ENCODE results near the gene GDPGP1.

Gene GDPGP1

DNA sequence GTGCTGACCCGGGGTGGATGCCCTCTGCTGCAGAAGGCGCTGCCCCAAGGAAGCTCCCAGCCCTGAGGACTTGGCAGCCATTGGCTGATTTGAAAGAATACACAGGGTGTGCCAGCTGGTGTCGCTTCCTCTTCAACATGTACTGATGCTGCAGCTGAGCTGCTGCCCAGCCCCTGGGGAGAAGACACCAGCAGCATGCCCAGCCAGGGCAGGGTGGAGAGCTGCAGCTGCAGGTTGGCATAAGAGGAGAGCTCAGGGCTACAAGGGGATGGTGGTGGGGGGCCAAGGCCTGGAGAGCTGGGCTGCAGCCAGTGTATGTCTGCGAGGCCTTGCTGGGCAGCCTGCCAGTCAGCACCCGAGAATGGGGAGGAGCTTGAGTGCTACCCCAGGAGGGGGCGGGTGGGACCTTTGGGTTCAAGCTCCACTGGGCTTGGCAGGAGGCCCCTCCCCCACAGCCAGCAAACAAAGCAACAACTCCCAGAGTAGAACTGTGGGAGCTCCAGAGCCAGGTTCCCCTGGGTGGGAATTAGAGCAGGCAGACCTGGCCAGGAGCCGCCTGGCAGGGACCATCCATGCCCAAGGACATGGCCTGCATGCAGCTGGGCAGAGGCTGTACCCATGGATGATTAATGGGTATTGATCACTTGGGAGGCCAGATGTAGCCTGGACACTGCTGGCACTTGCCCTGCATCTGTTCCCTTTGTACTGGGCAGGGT lies 42.1 kb upstream of the GDPGP1 start:
- Histone ChIP-seq H3K9me3 (ENCODE audit: control insufficient read depth in 2 of 2, low read length in 2 of 2) (no peaks in the 10 kb centered on the region), H3K4me1 (ENCODE audit: control insufficient read depth in 2 of 2, insufficient read depth in 2 of 2, low read length in 2 of 2) (peaks cover 38 to 45% of the 10 kb centered on the region in 2 donors), H3K4me3 (ENCODE audit: low read length in 2 of 2) (peak overlapping the region in 1 of 2 donors; percentile 20), H3K9ac (ENCODE audit: low read depth in 1 of 2, low read length in 2 of 2) (peak overlapping the region; percentile 18 to 69), H3K27me3 (ENCODE audit: control insufficient read depth in 2 of 2, insufficient read depth in 2 of 2, low read length in 2 of 2) (no peaks in the 10 kb centered on the region), H3K27ac (ENCODE audit: low read depth in 2 of 2, low read length in 2 of 2) (peak overlapping the region; percentile 91 to 93), H3K36me3 (ENCODE audit: control insufficient read depth in 2 of 2, insufficient read depth in 2 of 2, low read length in 2 of 2) (no peaks in the 10 kb centered on the region)

DNA sequence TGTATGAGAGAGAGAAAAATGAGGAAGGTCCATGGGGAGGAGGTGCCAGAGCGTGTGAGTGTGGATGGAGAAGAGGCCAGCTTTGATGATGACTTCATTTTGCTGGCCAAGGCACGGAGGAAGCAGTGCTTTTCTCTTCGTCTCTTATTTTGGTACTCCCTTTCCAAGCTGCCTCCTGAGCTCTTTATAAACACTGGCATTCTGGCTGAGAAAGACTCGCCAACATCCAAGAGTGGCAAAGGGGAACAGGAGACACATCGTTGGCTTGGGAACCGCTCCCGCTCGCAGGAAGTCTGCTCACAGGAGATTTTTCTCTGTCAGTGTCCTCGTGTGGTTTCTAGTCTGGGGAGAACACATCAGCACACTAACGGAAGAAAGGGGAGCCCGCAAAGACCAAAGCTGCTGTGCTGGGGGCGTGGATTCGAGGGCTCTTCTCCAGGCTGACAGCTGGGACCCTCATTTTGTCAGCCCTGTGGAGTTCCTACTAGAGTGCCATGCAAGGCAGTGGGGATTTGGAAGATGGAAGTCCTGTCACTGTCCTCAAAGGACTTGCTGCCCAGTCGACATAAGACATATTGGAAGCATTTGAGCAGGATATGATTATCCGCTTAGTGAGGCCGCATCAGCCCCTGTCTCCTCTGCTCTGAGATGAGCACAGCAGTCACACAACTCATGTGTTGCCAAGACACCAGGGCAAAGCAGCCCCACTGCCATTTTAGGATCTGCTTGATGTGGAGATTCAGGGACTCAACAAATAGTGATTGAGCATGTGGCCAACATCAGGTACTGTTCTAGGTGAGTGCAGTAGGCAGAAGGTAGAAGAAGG lies 40.8 kb upstream of the GDPGP1 start:
- Histone ChIP-seq H3K4me3 (ENCODE audit: low read length in 2 of 2) (peak overlapping the region in 1 of 2 donors; percentile 17), H3K9ac (ENCODE audit: low read depth in 1 of 2, low read length in 2 of 2) (peak overlapping the region; percentile 38 to 69), H3K36me3 (ENCODE audit: control insufficient read depth in 2 of 2, insufficient read depth in 2 of 2, low read length in 2 of 2) (no peaks in the 10 kb centered on the region), H3K27ac (ENCODE audit: low read depth in 2 of 2, low read length in 2 of 2) (peak overlapping the region; percentile 91 to 93), H3K4me1 (ENCODE audit: control insufficient read depth in 2 of 2, insufficient read depth in 2 of 2, low read length in 2 of 2) (peaks cover 38 to 41% of the 10 kb centered on the region in 2 donors), H3K27me3 (ENCODE audit: control insufficient read depth in 2 of 2, insufficient read depth in 2 of 2, low read length in 2 of 2) (no peaks in the 10 kb centered on the region), H3K9me3 (ENCODE audit: control insufficient read depth in 2 of 2, low read length in 2 of 2) (no peaks in the 10 kb centered on the region)

DNA sequence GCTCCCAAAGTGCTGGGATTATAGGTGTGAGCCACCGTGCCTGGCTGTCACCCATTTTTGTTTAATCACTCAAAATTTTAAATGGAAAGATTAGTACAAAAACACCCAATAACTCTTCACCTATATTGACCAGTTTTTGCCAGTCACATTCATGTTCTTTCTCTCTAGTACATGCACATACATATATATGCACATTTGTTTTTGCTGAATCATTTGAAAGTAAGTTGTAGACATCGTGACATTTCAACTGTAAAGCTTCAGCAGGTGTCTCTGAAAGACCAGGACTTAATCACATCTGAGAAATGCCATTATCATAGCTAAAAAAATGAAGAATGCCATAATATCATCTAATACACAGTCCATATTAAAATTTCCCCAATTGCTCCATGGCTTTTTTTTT lies 39.4 kb upstream of the GDPGP1 start:
- peaks cover 35 to 39% of the 10 kb centered on the region in 2 donors for H3K4me1 ChIP-seq (ENCODE audit: control insufficient read depth in 2 of 2, insufficient read depth in 2 of 2, low read length in 2 of 2)

DNA sequence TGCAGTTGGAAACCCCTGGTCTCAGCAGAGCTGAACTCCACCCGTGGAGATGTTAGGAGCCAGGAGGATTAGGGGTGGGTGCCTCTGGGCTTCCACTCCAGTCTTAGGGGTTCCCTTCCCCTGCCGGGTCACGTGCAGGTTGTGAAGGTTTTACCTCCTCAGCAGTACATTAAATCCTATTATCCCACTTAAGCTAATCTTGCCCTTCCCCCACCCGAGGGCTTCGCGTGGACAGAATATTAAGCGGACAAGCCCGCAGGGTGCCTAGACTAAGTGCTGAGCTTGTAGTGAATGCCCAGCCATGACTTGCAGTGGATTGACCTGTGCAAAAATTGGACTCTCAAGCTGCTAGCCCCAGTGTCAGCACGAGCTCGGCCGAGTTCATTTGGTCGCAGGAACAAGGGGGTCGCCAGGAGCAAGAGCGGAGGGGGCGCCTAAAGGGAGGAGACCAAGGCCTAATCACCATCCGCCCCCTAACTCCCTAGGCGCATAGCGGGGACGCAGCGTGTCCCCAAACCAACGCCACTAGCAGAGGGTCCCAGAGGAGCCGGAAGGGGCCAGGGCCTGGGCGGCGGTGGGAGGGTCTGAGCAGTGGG lies 33.4 kb upstream of the GDPGP1 start:
- no peaks in the 10 kb centered on the region for H3K9me3 ChIP-seq (ENCODE audit: control insufficient read depth in 2 of 2, low read length in 2 of 2)
- H3K4me3 ChIP-seq (ENCODE audit: low read length in 2 of 2) = peak overlapping the region; percentile 75 to 78
- peaks cover 16 to 25% of the 10 kb centered on the region in 2 donors for H3K4me1 ChIP-seq (ENCODE audit: control insufficient read depth in 2 of 2, insufficient read depth in 2 of 2, low read length in 2 of 2)
- H3K36me3 ChIP-seq (ENCODE audit: control insufficient read depth in 2 of 2, insufficient read depth in 2 of 2, low read length in 2 of 2) = peaks cover 4 to 10% of the 10 kb centered on the region in 2 donors
- peak overlapping the region; percentile 81 to 83 for H3K27ac ChIP-seq (ENCODE audit: low read depth in 2 of 2, low read length in 2 of 2)
- peak overlapping the region; percentile 72 to 89 for H3K9ac ChIP-seq (ENCODE audit: low read depth in 1 of 2, low read length in 2 of 2)
- H3K27me3 ChIP-seq (ENCODE audit: control insufficient read depth in 2 of 2, insufficient read depth in 2 of 2, low read length in 2 of 2) = no peaks in the 10 kb centered on the region

More for the DNA sequence above, 39.4 kb upstream of the GDPGP1 start:
- H3K9ac ChIP-seq (ENCODE audit: low read depth in 1 of 2, low read length in 2 of 2) = no peak overlapping the region
- no peaks in the 10 kb centered on the region for H3K36me3 ChIP-seq (ENCODE audit: control insufficient read depth in 2 of 2, insufficient read depth in 2 of 2, low read length in 2 of 2)
- H3K27ac ChIP-seq (ENCODE audit: low read depth in 2 of 2, low read length in 2 of 2) = no peak overlapping the region
- H3K27me3 ChIP-seq (ENCODE audit: control insufficient read depth in 2 of 2, insufficient read depth in 2 of 2, low read length in 2 of 2) = no peaks in the 10 kb centered on the region
- H3K9me3 ChIP-seq (ENCODE audit: control insufficient read depth in 2 of 2, low read length in 2 of 2) = no peaks in the 10 kb centered on the region
- H3K4me3 ChIP-seq (ENCODE audit: low read length in 2 of 2) = no peak overlapping the region

DNA sequence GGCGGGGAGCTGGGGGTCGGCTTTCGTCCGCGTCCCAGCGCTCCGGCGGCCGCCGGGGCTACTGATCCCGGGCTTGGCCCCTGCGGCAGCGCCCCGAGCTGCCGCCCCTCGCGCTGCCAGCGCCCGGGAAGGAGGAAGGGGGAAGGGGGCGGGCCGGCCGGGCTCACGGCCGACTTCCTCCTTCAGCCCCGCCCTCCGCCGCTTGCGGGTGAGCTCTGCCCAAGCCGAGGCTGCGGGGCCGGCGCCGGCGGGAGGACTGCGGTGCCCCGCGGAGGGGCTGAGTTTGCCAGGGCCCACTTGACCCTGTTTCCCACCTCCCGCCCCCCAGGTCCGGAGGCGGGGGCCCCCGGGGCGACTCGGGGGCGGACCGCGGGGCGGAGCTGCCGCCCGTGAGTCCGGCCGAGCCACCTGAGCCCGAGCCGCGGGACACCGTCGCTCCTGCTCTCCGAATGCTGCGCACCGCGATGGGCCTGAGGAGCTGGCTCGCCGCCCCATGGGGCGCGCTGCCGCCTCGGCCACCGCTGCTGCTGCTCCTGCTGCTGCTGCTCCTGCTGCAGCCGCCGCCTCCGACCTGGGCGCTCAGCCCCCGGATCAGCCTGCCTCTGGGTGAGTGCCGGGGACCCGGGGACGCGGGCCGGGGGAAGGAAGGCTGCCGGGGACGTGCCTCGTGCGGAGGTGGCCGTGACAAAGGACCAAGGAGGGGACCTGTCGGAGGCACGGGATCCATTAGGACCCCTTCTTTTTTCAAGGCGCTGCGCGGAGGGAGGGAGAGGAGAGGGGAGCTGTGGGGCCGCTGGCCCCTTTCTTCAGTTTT lies 32.7 kb upstream of the GDPGP1 start, which contains the start of gene SEMA4B:
Gene SEMA4B (plus strand): TSS at position 201 of the 814 bp plus-strand sequence. CDS start 249 bp downstream, at position 450.
- no peaks in the 10 kb centered on the region for H3K27me3 ChIP-seq (ENCODE audit: control insufficient read depth in 2 of 2, insufficient read depth in 2 of 2, low read length in 2 of 2)
- H3K4me3 ChIP-seq (ENCODE audit: low read length in 2 of 2) = peak within 1 kb of the TSS; percentile 75 to 78
- H3K36me3 ChIP-seq (ENCODE audit: control insufficient read depth in 2 of 2, insufficient read depth in 2 of 2, low read length in 2 of 2) = peaks cover 6 to 17% of the 10 kb centered on the region in 2 donors
- H3K9me3 ChIP-seq (ENCODE audit: control insufficient read depth in 2 of 2, low read length in 2 of 2) = no peaks in the 10 kb centered on the region
- peak within 1 kb of the TSS; percentile 72 to 89 for H3K9ac ChIP-seq (ENCODE audit: low read depth in 1 of 2, low read length in 2 of 2)
- peak within 1 kb of the TSS; percentile 81 to 83 for H3K27ac ChIP-seq (ENCODE audit: low read depth in 2 of 2, low read length in 2 of 2)
- H3K4me1 ChIP-seq (ENCODE audit: control insufficient read depth in 2 of 2, insufficient read depth in 2 of 2, low read length in 2 of 2) = peaks cover 16 to 25% of the 10 kb centered on the region in 2 donors

DNA sequence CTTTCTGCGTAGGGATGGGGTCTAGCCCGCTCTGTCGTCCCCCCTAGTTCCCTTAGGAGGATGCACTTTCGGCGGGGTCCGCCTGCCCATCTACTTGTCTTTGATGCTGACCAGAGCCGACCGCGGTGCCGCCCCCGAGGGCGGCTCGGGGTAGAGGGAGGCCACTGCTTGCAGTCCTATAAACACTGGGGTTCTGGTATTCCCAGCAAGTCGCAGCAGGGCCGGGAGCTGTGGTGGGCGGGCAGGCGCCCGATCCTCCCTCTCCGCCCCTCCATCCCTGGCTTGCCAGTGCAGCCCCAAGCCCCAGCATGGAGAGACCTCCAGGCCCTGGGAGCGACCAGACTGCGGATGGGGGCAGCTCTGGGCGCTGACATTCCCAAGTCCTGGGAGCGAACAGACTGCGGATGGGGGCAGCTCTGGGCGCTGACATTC lies 32.0 kb upstream of the GDPGP1 start:
- H3K36me3 ChIP-seq (ENCODE audit: control insufficient read depth in 2 of 2, insufficient read depth in 2 of 2, low read length in 2 of 2) = peaks cover 10 to 22% of the 10 kb centered on the region in 2 donors
- no peaks in the 10 kb centered on the region for H3K9me3 ChIP-seq (ENCODE audit: control insufficient read depth in 2 of 2, low read length in 2 of 2)
- peak overlapping the region; percentile 72 to 89 for H3K9ac ChIP-seq (ENCODE audit: low read depth in 1 of 2, low read length in 2 of 2)
- H3K4me3 ChIP-seq (ENCODE audit: low read length in 2 of 2) = peak overlapping the region; percentile 75 to 78
- peak overlapping the region; percentile 81 to 83 for H3K27ac ChIP-seq (ENCODE audit: low read depth in 2 of 2, low read length in 2 of 2)
- H3K4me1 ChIP-seq (ENCODE audit: control insufficient read depth in 2 of 2, insufficient read depth in 2 of 2, low read length in 2 of 2) = peaks cover 16 to 25% of the 10 kb centered on the region in 2 donors
- no peaks in the 10 kb centered on the region for H3K27me3 ChIP-seq (ENCODE audit: control insufficient read depth in 2 of 2, insufficient read depth in 2 of 2, low read length in 2 of 2)

DNA sequence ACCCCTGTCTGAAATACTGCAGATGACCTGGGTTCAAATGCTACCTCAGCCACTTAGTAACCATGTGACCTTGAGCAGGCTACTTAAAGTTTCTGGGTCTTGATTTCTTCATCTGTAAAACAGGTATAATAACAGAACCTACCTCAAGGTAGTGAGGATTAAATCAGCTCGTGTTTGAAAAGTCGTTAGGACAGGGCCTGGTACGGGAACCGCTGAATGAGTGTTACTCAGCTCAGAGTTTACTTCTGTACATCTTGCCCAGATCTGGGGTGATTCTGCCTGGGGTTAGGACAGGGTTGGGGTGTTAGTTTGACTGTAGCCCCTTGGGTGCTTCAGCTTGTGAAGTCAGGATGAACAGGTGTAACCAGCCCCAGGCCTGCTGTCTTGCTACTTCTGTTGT lies 31.1 kb upstream of the GDPGP1 start:
- H3K9ac ChIP-seq (ENCODE audit: low read depth in 1 of 2, low read length in 2 of 2) = peak overlapping the region; percentile 41 to 89
- peak overlapping the region; percentile 75 to 78 for H3K4me3 ChIP-seq (ENCODE audit: low read length in 2 of 2)
- H3K27me3 ChIP-seq (ENCODE audit: control insufficient read depth in 2 of 2, insufficient read depth in 2 of 2, low read length in 2 of 2) = no peaks in the 10 kb centered on the region
- H3K36me3 ChIP-seq (ENCODE audit: control insufficient read depth in 2 of 2, insufficient read depth in 2 of 2, low read length in 2 of 2) = peaks cover 14 to 30% of the 10 kb centered on the region in 2 donors
- no peaks in the 10 kb centered on the region for H3K9me3 ChIP-seq (ENCODE audit: control insufficient read depth in 2 of 2, low read length in 2 of 2)
- peaks cover 16 to 25% of the 10 kb centered on the region in 2 donors for H3K4me1 ChIP-seq (ENCODE audit: control insufficient read depth in 2 of 2, insufficient read depth in 2 of 2, low read length in 2 of 2)
- H3K27ac ChIP-seq (ENCODE audit: low read depth in 2 of 2, low read length in 2 of 2) = no peak overlapping the region

DNA sequence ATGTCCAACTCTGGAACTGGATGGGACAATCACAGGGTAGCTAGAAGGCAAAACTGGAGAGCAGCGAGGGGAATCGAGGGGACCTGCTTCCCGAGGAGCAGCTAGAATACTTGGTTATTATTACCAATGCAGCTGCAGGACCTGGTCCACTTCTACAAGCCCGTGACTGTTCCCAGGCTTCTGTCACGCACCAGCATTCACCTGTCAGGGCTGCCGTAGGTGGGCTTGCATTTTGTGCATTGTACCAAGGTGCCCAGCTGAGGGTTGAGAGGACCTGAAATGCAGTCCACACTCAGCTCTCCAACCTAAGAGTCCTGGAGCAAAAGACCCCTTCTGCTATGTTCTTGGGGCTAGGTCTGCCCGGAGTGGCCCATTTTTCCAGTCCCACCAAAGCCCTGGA lies 30.5 kb upstream of the GDPGP1 start:
- peaks cover 16 to 25% of the 10 kb centered on the region in 2 donors for H3K4me1 ChIP-seq (ENCODE audit: control insufficient read depth in 2 of 2, insufficient read depth in 2 of 2, low read length in 2 of 2)

DNA sequence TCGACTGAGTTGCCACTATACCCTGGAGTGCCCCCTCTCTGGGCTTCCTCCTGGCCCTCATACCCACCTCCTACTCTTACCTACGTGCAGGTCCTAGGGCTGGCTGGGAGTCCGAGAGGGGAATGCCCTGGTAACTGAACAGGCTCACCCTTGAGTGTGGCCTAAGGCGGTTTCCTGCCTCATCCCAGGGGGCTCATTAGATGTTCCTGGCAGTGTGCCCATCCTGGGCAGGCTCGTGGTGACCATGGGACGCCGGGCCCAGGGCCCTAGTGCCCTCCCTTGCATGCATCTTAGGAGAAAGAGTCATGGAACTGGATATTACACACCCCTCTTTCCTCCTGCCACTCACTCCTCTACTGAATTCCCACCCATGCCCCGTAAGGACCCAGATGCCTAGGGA lies 30.1 kb upstream of the GDPGP1 start:
- Histone ChIP-seq H3K36me3 (ENCODE audit: control insufficient read depth in 2 of 2, insufficient read depth in 2 of 2, low read length in 2 of 2) (peaks cover 14 to 33% of the 10 kb centered on the region in 2 donors), H3K4me3 (ENCODE audit: low read length in 2 of 2) (no peak overlapping the region), H3K27me3 (ENCODE audit: control insufficient read depth in 2 of 2, insufficient read depth in 2 of 2, low read length in 2 of 2) (no peaks in the 10 kb centered on the region), H3K4me1 (ENCODE audit: control insufficient read depth in 2 of 2, insufficient read depth in 2 of 2, low read length in 2 of 2) (peaks cover 16 to 25% of the 10 kb centered on the region in 2 donors), H3K9ac (ENCODE audit: low read depth in 1 of 2, low read length in 2 of 2) (no peak overlapping the region), H3K27ac (ENCODE audit: low read depth in 2 of 2, low read length in 2 of 2) (no peak overlapping the region), H3K9me3 (ENCODE audit: control insufficient read depth in 2 of 2, low read length in 2 of 2) (no peaks in the 10 kb centered on the region)

More for the DNA sequence above, 30.5 kb upstream of the GDPGP1 start:
- no peaks in the 10 kb centered on the region for H3K9me3 ChIP-seq (ENCODE audit: control insufficient read depth in 2 of 2, low read length in 2 of 2)
- no peaks in the 10 kb centered on the region for H3K27me3 ChIP-seq (ENCODE audit: control insufficient read depth in 2 of 2, insufficient read depth in 2 of 2, low read length in 2 of 2)
- H3K27ac ChIP-seq (ENCODE audit: low read depth in 2 of 2, low read length in 2 of 2) = no peak overlapping the region
- H3K4me3 ChIP-seq (ENCODE audit: low read length in 2 of 2) = no peak overlapping the region
- no peak overlapping the region for H3K9ac ChIP-seq (ENCODE audit: low read depth in 1 of 2, low read length in 2 of 2)
- H3K36me3 ChIP-seq (ENCODE audit: control insufficient read depth in 2 of 2, insufficient read depth in 2 of 2, low read length in 2 of 2) = peaks cover 14 to 33% of the 10 kb centered on the region in 2 donors

Data from mucosa of rectum (tissue), 2 donors.